ENCODE results near the gene TMEM95.

DNA sequence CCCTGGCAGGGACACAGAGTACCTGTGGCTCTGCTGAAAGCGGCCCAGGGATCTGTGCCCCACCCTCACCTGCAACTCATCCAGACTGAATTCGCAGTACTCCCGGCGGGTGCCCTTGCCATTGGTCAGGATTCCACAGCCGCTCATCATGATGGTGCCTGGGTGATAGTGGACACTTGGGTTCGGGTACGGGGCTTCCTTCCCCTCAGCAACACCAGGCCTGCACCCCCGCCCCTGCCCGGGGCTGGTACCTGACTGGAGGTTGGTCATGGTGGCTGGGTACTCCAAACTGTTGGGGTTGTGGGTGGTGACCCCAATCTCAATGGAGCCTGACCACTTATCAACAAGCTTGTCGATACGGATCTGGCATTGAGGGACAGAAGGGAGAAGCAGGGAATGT is 28.8 kb upstream of the TMEM95 start:
- TF ChIP-seq, protein P1, sequence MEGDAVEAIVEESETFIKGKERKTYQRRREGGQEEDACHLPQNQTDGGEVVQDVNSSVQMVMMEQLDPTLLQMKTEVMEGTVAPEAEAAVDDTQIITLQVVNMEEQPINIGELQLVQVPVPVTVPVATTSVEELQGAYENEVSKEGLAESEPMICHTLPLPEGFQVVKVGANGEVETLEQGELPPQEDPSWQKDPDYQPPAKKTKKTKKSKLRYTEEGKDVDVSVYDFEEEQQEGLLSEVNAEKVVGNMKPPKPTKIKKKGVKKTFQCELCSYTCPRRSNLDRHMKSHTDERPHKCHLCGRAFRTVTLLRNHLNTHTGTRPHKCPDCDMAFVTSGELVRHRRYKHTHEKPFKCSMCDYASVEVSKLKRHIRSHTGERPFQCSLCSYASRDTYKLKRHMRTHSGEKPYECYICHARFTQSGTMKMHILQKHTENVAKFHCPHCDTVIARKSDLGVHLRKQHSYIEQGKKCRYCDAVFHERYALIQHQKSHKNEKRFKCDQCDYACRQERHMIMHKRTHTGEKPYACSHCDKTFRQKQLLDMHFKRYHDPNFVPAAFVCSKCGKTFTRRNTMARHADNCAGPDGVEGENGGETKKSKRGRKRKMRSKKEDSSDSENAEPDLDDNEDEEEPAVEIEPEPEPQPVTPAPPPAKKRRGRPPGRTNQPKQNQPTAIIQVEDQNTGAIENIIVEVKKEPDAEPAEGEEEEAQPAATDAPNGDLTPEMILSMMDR (IDR thresholded peaks at IDR 0.05) = no peak
- TF ChIP-seq POLR2A (IDR thresholded peaks at IDR 0.05) = no peak
- TF ChIP-seq POLR2AphosphoS5 (IDR thresholded peaks at IDR 0.05) = no peak
- no peak for TF ChIP-seq EP300 (IDR thresholded peaks at IDR 0.05)
